ENCODE data around the gene CCDC146.
"Not testable (repeated sequence)": the region's sequence is repeated elsewhere in the genome, so short reads cannot be mapped to it uniquely, and the experiment has no call there.

GRCh38 chr7:77074786-77075396 is 47.5 kb upstream of the CCDC146 start:
- TF ChIP-seq EZH2 (IDR thresholded peaks at IDR 0.05; ENCODE audit: low read length, unreplicated experiment); CTCF (conservative IDR thresholded peaks at IDR 0.05; ENCODE audit: low read depth, low read length); EZH2phosphoT487 (IDR thresholded peaks at IDR 0.05; ENCODE audit: borderline replicate concordance, low read length): not testable (repeated sequence)
